Activated naive CD4-positive, alpha-beta T cell (primary cell): Measurements from ENCODE around the gene ZNF789.
"Not testable (repeated sequence)": the region's sequence is repeated elsewhere in the genome, so short reads cannot be mapped to it uniquely, and the experiment has no call there.

Experiments used
- DNase-seq, 4 experiments: peaks; one replicate each; lab custom pipeline; 2025; lab: John Stamatoyannopoulos, UW

ZNF789 gene

DNA sequence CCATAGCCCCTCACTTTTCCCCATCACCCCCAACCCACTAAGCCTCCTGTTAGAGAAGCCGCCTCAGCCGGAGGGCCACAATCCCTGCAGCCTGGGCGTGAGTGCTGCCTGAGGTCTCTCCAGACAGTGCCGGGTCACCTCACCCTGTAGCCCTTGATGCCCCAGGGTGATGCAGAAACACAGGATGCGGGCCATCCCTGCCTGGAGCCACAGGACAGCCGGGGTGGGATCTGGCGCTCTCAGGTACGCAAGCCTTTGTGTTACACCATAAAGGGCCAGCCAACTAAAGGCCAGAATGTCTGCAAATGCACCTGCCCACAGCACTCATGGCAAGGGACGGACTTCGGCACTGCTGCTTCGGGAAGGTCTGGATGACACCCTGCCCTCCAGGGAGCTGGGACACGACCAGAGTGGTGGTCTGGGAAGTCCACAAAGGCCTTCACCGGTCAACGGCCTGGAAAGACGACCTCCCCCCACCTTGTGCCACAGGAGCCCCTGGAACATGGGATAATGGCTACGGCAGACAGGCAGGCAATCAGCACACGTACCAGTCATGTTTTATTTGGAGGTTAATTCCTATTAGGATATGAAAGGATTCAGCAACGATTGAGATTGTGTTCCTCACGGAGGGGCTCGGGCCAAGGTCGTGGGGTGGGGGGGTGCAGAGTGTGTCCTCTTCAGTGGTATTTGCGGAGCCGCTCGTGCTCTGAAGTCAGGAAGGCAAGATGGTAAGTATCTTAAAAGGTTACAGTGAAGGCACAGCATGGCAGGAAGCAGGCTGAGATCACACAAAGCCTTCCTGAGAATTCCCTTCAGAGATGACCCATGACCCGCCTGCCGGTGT lies 14.8 kb upstream of the ZNF789 start:
- no peak for DNase-seq

DNA sequence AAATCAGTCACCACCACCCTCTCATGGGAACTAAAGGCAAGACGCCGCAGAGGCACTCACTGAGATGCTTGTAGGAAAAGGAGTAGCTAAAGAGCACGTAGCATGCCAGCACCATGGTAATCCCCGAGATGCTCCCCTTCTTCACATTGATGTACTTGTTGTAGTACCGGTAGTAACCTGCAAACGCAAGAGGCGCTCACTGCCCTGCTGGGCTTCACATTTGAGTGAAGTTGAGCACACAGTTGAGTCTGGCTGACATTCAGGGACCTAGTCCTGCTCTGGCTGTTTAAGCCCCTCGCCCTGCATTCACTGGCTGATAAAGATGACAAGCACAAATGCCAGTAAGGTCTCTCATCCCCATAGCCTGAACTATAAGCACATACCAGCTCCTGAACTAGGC lies 13.6 kb upstream of the ZNF789 start:
- DNase-seq = peak in 1 of 4 experiments; percentile 7

DNA sequence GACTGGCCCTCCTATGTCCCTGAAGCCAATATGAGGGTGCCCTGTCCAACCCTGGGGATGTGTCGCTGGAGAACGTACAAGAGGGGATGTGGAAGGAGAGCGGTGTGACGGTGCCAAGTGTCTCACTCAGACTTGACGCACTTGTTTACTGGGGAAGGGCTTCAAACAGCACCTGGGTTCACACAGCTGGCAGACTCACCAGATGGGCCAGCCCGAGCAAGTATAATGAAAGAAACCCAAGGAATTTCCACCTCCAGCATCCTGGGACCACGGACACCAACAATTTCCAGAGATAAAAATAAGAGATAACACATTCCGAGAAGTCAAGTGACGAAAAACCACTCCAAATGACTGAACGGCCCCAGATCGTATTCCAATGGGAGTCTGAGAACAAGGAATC lies 12.0 kb upstream of the ZNF789 start:
- DNase-seq = no peak

DNA sequence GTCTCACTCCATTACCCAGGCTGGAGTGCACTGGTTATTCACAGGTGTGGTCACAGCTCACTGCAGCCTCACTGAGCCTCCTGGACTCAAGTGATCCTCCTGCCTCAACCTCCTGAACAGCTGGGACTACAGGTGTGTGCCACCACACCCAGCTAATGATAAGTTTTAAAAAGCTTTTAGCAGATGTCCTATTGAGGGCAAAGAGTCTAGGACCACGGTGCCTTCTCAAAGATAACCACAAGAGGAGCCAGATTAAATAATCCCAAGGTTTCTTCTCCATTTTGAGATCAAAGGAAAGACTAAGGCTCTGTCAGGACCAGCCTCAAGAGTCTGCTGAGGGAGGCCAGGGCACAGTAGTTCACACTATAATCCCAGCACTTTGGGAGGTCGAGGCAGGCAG lies 11.5 kb upstream of the ZNF789 start:
- DNase-seq = no peak

DNA sequence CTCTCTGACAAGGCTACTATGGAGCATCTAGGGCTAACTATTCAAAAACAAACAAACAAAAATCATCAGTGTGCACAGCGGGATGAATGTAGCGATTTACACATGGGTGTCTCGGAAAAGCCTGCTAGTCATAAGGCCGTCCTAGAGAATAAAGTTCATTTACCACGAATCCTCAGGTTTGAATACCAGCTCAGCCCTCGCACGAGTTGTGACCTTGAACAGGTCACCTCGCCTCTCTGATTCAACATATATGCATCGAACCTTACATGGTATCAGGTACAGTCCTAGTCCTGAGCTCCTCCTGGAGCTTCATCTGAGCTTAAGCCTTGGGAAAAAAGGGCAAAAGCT lies 7.3 kb upstream of the ZNF789 start:
- no peak for DNase-seq

DNA sequence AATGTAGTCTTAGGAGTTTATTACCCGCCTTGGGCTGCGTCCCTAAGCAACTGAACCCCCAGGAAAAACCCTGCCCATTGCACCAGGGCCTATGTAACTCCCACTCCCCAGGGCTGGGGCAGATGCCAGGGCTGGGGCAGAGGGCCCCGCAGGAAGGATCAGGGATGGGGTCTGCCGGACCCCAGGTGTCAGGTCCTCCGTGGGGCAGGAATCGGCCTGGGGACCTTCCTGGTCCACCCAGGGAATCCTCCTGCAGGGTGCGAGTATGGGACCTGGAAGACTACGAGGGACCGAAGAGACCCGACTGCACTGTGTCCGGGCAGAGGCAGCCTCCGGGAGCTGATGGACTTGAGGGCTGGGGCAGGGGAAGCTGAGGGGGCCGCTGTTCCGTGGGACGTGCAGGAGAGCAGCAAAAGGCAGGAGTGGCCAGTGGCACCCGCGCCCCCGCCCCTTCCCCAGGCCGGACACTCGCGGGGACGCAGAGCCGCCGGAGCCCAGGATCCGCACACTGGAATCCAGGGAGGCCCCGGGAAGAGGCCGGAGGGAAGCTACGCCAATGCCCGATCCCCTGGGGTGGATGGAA lies 4.3 kb upstream of the ZNF789 start:
- no peak for DNase-seq

DNA sequence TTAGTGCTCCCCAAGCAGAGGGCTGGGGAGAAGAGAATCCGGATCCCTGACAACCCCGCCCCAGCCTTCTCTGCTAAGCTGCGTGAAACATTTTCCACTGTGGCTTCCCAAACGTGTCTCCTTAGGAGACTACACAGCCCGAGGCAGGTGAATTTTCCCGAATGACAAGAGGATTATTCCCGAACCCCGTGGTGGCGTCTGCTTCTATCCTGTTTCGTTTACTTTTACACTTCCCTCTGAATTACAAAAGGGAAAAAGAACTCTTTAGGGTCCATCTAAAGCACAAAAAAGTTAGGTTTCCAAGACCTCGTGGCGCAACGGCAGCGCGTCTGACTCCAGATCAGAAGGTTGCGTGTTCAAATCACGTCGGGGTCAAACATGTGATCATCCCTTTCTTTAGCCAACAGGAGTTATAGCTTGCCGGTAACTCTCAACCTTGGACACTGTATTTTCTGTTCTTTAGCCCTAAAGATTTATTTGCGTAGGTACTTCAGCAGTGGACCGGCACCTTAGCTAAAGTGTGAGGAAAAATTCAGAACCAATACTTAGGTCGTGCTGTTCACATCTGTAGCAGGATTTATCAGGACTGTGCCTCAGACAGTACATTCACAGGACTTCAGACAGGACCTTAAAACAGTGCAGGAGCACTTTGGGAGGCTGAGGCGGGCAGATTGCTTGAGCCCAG lies 3.2 kb upstream of the ZNF789 start:
- DNase-seq = no peak

DNA sequence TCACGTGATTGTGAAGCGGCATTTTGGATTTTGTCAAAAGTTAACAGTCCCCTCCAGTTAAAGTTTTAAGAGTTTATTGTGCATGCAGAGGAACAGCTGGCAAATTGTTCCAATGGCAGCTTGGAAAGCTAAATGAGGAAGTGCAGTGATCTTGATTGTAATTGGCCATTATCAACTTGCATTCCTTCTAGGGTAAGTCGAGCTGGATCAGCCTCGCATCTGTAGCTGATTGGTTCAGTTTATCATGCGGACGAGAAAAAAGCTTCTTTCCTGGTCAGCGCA lies 566 bp downstream of the ZNF789 start:
- DNase-seq = no peak

DNA sequence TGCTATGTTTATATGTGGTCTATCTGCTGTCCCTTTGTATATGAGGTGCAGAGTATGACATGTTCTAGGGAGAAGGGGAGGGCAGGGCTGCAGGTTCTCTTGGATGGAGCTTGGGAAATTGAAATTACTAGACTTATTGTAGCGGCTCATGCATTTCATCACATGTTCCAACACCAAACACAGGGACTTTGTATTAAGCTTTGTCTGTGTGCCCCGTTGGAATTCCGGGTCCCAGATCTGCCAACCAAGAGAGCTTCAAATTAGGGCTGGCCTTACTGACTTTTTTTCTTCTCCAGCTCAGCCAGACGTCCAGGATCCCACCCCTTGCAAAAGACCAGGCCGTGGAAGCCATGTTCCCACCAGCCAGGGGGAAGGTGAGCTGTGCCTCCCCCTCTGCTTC lies 3.4 kb downstream of the ZNF789 start:
- DNase-seq = no peak

DNA sequence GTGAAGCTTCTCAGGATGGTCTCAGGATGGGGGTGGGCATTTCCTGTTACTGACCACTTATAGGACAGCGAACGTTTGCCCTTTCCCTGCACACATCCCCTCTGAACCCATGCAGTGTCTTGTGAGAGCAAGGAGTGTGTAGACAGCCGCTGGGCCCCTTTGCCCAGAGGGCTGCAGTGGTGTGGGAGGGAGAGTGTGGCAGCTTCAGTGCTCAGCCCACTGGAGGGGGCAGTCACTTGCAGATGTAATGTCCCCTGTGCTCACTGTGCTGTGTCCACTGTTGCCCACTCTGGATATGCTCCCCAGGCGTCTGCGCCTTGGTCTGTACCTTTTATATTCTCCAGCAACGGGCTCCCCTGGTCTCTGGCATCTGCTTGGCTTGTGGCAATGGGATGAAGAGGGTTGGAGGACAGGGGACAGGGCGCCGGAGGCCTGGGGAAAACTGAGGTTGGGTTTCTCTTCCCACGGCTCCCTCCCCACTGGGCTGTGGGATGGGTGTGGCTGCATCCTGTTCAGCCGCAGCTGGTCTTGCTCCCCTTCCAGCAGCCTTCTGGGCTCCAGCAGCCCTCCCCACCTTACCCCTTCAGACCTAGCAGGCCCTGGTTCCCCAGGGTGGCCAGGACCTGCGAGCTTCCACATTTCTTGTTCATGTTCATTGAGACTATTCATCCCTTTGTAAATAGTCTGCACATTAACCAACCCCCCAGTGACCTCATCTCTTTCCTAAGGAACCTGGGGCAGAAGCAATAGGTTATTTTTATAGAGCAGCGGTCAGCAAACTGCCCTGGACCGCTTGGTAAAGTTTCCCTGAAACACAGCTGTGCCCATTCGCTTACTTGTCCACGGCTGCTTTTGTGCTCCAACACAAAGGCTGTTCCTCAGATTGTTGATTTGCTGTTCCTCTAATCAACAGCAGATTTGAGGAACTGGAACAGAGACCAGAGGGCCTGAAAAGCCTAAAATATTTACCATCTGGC lies 6.1 kb downstream of the ZNF789 start:
- DNase-seq = no peak

DNA sequence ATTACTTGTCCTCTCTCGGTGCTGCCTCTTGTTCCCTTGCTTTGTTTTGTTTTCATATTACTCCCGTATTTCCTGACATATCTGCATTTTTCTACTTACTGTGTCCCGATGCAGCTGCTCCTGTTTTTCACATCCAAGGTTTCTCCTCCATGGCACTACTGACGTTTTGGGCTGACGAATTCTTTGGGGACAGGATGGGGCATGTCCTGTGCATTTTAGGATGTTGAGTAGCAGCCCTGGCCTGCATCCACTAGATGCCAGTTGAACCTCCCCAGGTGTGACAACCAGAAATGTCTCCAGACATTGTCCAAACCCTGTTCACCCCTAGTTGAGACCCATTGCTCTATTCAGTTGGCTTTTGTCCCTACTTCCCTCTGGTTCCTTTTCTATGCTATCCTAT lies 12.4 kb downstream of the ZNF789 start:
- no peak for DNase-seq

DNA sequence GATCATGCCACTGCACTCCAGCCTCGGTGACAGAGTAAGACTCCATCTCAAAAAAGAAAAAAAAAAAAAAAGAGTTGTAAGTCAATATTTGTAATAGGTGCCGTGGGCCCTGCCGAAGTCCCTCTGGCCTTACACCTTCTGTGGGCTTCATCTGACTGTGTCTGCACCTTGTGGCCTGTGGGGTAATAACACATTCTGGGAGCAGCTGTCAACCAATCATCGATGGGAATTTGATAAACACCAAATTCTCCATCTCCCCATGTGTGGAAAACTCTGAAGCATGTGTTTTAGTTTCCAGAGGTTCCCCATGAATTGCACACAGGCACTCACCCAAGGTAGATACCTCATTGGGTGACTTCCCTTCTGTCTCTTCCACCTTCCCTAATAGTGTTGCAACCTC lies 16.5 kb downstream of the ZNF789 start:
- no peak for DNase-seq

DNA sequence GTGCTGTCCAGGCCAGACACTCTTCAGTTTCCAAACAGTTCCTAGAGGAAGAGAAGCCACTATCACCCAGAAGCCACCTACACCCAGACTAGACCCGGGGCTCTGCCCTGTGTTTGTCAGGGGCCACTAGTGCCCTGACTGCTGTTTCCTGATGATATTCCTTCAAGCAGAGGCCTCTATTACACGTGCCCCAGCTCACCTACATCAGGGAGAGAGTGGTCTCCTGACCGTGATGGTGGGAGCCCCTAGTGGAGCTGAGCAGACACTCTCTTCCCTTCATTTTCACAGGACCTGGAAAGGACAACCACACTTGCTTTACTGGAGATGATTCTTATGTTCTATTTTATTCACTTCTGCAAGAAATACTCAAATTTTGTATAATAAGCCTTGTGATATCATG lies 18.2 kb downstream of the ZNF789 start:
- no peak for DNase-seq

DNA sequence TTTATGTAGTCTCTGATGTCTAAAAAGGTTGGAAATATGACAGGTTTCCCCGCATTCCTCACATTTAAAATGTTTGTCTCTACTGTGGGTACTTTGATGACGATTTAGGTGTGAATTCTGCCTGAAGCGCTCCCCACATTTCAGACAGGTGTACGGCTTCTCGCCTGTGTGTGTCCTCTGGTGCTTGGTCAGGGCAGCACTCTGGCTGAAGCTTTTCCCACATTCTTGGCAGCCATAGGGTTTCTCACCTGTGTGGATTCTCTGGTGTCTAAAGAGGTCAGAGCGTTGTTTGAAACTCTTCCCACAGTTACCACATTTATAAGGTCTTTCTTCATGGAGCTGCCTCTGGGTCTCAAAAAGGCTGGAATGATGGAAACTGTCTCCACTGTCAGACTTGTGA lies 21.1 kb downstream of the ZNF789 start:
- no peak for DNase-seq

DNA sequence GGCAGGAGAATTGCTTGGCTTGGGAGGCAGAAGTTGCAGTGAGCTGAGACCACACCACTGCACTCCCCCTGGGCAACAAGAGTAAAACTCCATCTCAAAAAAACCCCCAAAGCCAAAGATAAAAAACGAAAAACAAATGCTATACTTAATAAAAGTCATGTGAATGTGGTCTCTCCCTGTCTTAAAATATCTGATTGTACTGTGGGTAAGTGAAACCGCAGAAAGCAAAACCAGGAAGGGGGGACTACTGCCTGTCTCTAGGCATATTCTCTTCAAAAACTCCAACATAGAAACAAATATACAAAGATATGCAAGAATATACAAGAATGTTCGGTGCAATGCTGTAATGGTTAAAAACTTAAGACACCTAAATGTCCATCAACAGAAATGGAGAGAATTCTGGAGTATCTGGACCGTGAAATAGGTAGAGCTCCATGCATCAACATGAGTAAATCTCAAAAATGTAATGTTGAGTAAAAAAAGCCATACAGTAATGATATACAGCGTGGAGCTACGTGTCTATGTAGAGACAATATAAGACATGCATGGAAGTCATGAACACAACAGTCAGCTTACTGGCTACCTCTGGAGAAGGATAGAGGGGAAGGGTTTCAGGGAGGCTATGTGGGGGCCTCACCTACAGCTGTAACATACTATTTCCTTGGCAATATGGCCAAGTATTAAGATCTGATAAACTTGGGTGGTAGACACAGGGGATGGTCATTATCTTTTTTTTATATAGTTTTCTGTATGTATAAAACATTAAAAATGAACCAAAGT lies 25.3 kb downstream of the ZNF789 start:
- DNase-seq = no peak

DNA sequence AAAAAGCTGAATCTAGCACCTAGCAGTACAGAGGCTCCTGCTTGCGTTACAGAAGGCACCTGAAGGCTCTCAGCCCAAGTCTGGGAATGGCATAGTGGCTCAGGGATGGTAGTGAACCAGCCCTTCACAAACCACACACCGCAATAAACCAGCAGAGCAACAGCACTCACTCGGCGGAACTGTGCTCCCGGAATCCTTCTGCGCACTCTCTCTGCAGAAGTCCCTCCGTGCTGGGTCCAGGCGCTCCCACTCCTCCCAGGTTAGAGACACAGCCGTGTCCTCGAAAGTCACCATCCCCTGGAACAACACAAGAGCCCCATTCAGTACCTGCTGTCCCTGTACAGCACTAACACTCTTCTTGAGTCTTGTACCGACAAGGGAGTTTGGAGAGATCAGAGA lies 25.9 kb downstream of the ZNF789 start:
- no peak for DNase-seq

DNA sequence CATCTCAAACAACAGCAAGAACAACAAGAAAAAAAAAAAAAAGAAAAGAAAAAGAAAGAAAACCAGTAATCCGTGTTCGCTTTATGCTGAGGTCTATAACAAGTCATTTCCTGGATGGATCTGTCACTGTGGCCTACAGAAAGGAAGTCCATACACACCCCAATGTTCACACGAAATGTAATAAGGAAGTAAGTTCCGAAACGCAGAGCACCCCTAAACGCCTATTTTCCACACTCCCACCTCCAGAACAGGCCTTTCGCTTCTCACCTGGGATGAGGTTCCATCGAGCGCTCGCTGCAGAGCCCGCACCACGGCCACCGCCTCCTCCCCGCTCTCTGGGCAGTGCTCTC lies 26.7 kb downstream of the ZNF789 start:
- DNase-seq = no peak

DNA sequence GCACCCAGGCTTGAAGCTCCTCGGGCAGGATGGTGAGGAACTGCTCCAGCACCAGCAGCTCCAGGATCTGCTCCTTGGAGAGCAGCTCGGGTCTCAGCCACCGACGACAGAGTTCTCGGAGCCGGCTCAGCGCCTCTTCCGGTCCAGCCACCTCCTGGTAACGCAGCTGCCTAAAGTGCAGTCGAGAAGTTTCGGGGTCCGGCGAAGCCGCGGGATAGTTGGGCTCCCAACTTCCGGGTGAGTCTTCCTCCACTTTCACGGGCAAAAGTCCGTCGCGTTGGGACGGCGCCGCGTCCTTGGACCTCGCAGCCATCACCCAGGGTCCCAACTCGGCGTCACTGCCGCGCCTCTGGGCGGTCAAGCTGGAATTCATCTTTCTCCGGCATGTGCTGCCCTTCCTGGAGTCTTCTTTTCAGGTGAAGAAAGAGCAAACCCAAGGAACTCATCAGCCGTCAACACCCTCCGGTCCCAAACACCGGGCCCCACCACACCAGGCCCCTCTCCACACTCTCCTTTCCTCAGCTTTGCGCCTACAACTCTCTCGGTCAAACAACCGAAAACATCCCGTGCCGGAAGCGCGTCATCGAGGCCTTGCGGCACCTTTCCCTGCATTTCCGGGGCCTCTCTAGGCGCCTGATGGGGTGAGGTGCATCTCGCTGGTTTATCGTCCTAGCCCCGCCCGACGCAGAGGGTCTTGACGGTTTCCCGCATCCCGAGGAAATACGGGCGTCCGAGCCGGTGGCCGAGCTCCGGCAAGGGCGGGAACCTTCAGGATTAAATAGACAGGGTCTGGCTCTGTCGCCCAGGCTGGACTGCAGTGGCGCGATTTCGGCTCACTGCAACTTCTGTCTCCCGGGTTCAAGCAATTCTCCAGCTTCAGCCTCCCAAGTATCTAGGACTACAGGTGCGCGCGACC lies 27.3 kb downstream of the ZNF789 start, which contains the start of gene ZNF394:
Gene ZNF394, minus strand, starts transcription at position 561 of the 916 bp plus-strand sequence. Its CDS starts 188 bp downstream, at position 373.
- DNase-seq = peak; percentile 55 to 86 (median 70)

DNA sequence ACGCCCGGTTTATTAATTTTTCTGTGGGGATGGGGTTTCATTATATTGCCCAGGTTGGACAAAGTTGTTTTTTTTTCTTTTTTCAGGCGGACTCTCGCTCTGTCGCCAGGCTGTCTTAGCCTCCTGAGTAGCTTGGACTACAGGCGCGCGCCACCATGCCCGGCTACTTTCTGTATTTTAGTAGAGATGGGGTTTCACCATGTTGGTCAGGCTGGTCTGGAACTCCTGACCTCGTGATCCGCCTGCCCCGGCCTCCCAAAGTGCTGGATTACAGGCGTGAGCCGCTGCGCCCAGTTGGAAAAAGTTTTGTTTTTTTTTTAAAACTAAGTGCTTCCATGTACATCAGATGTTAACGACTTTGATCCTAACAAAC lies 27.9 kb downstream of the ZNF789 start:
- no peak for DNase-seq

DNA sequence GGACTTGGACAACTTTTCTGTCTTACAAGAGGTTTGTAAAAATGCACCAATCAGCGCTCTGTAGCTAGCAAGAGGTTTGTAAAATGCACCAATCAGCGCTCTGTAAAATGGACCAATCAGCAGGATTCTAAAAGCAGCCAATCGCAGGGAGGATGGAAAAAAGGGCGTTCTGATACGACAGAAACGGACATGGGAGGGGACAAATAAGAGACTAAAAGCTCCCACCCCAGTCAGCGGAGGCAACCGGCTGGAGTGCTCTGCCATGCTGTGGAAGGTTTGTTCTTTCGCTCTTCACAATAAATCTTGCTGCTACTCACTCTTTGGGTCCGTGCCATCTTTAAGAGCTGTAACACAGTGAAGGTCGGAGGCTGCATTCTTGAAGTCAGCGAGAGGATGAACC lies 28.5 kb downstream of the ZNF789 start:
- not testable (repeated sequence) for DNase-seq

DNA sequence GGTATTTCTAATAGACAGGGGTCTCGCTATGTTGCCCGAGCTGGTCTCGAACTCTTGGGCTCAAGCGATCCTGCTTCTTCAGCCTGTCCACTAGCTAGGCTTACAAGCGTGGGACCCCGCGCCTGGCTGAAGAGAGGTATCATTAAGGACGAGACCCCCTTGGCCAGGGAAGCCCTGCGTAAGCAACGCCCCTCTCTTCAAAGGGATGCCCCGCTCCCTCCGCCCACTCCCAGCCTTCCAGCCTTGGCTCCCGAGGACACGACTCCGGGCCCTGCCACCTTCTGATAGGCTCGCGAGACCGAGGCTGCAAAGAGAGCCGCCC lies 31.6 kb downstream of the ZNF789 start:
- no peak for DNase-seq
